Fibroblast of lung (primary cell): ENCODE results near the gene DPP4.

Experiments used
- CTCF ChIP-seq, 2 donors: IDR thresholded peaks in 1 of 2; conservative IDR thresholded peaks in 1 of 2; 1 replicate in 1 of 2; 2 replicates in 1 of 2; pipeline ENCODE4 v1.5.1; 2011 to 2012; ENCODE audit warnings: low read length in 2 of 2, control low read depth in 1 of 2, inconsistent platforms in 1 of 2, low read depth in 1 of 2, mild to moderate bottlenecking in 1 of 2
- EZH2 ChIP-seq: IDR thresholded peaks from 2 replicates; pipeline ENCODE4 v1.5.1; 2012; ENCODE audit warnings: low read length, control low read depth, mild to moderate bottlenecking; ENCODE audit errors: missing control alignments

DNA sequence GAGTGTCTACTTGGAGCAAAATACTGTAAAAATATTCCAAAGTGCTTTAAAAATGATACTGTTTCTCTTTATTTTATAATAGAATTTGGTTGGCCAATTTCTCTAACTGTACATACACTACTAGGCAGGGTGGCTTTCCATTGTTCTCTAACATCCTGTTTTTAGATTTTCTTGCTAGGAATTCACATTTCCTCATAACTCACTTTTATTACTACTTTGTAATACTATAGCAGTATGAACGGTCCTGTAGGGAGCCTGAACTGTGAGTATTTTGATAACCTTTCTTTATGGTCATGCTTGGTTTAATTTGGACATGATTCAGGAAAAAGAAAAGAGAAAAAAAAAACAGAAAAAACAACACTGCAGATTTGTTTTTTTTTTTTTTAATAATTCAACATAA, 40.3 kb upstream of the DPP4 start:
- no peak for TF ChIP-seq CTCF (conservative IDR thresholded peaks at IDR 0.05 in 1 of 2, IDR thresholded peaks at IDR 0.05 in 1 of 2; ENCODE audit: low read depth in 1 of 2, low read length in 2 of 2)
- TF ChIP-seq EZH2: no peak
